D721Med (cell line): ENCODE data around the gene DEDD.
A peak's percentile ranks its signal among the peaks of the same experiment; 100 is the strongest.

ENCODE experiments used
- DNase-seq: peaks from one replicate; pipeline ENCODE4 v3.0.0; 2011; ENCODE audit warnings: low spot score; ENCODE audit not compliant: insufficient read length
- FAIRE-seq: peaks from 2 replicates; lab custom pipeline; 2011; peaks lifted over from hg19 to GRCh38; lab: Jason Lieb, UNC
- CTCF ChIP-seq: IDR thresholded peaks from 2 replicates; pipeline ENCODE4 v1.5.1; 2012; ENCODE audit warnings: mild to moderate bottlenecking, control low read depth; ENCODE audit not compliant: insufficient read depth; ENCODE audit errors: missing control alignments

The DEDD gene

GRCh38 chr1:161074676-161075368 is 57.6 kb downstream of the DEDD start:
- TF ChIP-seq CTCF = no peak
- FAIRE-seq (no peak), DNase-seq (no peak)

DNA sequence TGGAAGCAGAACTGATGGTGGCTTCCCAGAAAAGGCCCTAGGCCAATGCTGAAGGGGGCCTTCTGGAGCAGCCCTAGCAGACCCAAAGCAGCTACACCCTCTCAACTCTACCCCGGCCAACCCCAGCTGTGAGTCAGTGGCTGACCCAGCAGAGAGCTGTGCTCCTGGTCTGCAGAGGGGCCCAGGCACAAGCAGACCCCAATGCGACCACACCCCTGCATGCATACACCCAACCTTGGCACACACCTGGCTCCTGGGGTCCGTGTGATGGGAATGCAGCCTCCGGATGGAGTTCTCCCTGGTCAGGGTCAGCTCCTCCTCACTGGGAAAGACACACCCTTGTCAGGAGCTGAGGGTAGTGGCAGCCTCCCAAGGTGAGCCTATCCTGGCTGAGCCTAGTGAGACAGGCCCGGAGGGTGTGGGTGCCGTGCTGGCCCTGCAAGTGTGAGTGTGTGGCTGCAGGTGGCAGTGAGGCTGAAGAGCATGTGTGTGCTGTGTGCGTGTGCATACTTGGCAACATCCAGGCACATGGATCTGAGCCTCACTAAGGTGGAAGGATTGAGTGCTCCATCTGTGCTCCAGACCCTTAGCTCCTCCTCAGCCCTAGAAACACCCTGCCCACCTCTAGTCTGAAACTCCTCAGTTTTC is 58.9 kb downstream of the DEDD start:
- DNase-seq (no peak), FAIRE-seq (no peak)
- no peak for TF ChIP-seq CTCF

- FAIRE-seq = no peak
- DNase-seq = no peak
- TF ChIP-seq CTCF = no peak
These were observed 59.6 kb downstream of the DEDD start for GRCh38 chr1:161072751-161073449.

GRCh38 chr1:161071886-161072371 is 60.5 kb downstream of the DEDD start:
- DNase-seq (no peak), FAIRE-seq (no peak)
- TF ChIP-seq CTCF = peak; percentile 55
